ENCODE results near the gene DNAJC22. TPM values are rescaled to one million over a fixed set of nuclear protein-coding genes. Genes with fewer than 3 reads are reported as not detected.
A peak's percentile ranks its signal among the peaks of the same experiment; 100 is the strongest.
"Not testable (repeated sequence)": the region's sequence is repeated elsewhere in the genome, so short reads cannot be mapped to it uniquely, and the experiment has no call there.

Gene DNAJC22
- total RNA-seq, 1 donor from 2014 or later: 0.35 TPM

- Mint-ChIP-seq H3K36me3 (ENCODE audit: low read depth) (no peaks in the 10 kb centered on the region), H3K9me3 (no peaks in the 10 kb centered on the region), H3K27me3 (ENCODE audit: low read depth) (peaks cover 63% of the 10 kb centered on the region), H3K4me1 (no peaks in the 10 kb centered on the region), H3K4me3 (no peak overlapping the region), H3K27ac (ENCODE audit: unreplicated experiment) (no peak overlapping the region)
- no peak for TF ChIP-seq CTCF (conservative IDR thresholded peaks at IDR 0.05)
- no peak for DNase-seq (ENCODE audit: low read depth, low spot score)
These were observed 40.8 kb upstream of the DNAJC22 start for GRCh38 chr12:49305762-49306510.

- H3K27me3 Mint-ChIP-seq (ENCODE audit: low read depth): peaks cover 59% of the 10 kb centered on the region
- TF ChIP-seq CTCF (conservative IDR thresholded peaks at IDR 0.05): no peak
- H3K9me3 Mint-ChIP-seq: no peaks in the 10 kb centered on the region
- no peaks in the 10 kb centered on the region for H3K4me1 Mint-ChIP-seq
- H3K36me3 Mint-ChIP-seq (ENCODE audit: low read depth): no peaks in the 10 kb centered on the region
- no peak overlapping the region for H3K4me3 Mint-ChIP-seq
- H3K27ac Mint-ChIP-seq (ENCODE audit: unreplicated experiment): no peak overlapping the region
- DNase-seq (ENCODE audit: low read depth, low spot score): no peak
These were observed 37.3 kb upstream of the DNAJC22 start for GRCh38 chr12:49309386-49309785.

DNA sequence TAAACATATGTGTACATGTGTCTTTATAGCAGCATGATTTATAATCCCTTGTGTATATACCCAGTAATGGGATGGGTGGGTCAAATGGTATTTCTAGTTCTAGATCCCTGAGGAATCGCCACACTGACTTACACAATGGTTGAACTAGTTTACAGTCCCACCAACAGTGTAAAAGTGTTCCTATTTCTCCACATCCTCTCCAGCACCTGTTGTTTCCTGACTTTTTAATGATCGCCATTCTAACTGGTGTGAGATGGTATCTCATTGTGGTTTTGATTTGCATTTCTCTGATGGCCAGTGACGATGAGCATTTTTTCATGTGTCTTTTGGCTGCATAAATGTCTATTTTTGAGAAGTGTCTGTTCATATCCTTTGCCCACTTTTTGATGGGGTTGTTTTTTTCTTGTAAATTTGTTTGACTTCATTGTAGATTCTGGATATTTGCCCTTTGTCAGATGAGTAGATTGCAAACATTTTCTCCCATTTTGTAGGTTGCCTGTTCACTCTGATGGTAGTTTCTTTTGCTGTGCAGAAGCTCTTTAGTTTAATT is 36.2 kb upstream of the DNAJC22 start:
- not testable (repeated sequence) for H3K36me3 Mint-ChIP-seq (ENCODE audit: low read depth); H3K4me3 Mint-ChIP-seq; H3K4me1 Mint-ChIP-seq; H3K9me3 Mint-ChIP-seq; DNase-seq (ENCODE audit: low read depth, low spot score); H3K27ac Mint-ChIP-seq (ENCODE audit: unreplicated experiment)
- H3K27me3 Mint-ChIP-seq (ENCODE audit: low read depth): peaks cover 55% of the 10 kb centered on the region

DNA sequence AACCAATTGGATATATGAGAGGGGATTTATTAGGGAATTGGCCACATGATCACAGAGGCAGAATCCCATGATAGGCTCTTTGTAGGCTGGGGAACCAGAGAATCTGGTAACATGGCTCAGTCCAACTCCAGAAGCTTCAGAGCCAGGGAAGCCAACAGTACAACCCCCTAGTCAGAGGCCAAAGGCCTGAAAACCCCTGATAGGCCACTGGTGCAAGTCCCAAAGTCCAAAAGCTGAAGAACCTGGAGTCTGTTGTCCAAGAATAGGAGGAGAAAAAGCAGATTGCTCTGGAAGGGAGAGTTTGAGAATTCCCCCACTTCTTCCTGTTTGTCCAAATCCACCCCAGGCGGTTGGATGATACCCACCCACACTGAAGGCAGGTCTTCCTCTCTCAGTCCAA is 31.9 kb upstream of the DNAJC22 start:
- Mint-ChIP-seq H3K27ac (ENCODE audit: unreplicated experiment) (no peak overlapping the region), H3K9me3 (no peaks in the 10 kb centered on the region), H3K27me3 (ENCODE audit: low read depth) (peaks cover 34% of the 10 kb centered on the region), H3K4me1 (no peaks in the 10 kb centered on the region), H3K4me3 (no peak overlapping the region), H3K36me3 (ENCODE audit: low read depth) (no peaks in the 10 kb centered on the region)
- TF ChIP-seq CTCF (conservative IDR thresholded peaks at IDR 0.05): no peak
- DNase-seq (ENCODE audit: low read depth, low spot score): no peak

GRCh38 chr12:49317118-49317517 is 29.6 kb upstream of the DNAJC22 start:
- not testable (repeated sequence) for H3K4me3 Mint-ChIP-seq; H3K9me3 Mint-ChIP-seq; H3K27ac Mint-ChIP-seq (ENCODE audit: unreplicated experiment); H3K36me3 Mint-ChIP-seq (ENCODE audit: low read depth); H3K4me1 Mint-ChIP-seq; DNase-seq (ENCODE audit: low read depth, low spot score)
- peaks cover 25% of the 10 kb centered on the region for H3K27me3 Mint-ChIP-seq (ENCODE audit: low read depth)

DNA sequence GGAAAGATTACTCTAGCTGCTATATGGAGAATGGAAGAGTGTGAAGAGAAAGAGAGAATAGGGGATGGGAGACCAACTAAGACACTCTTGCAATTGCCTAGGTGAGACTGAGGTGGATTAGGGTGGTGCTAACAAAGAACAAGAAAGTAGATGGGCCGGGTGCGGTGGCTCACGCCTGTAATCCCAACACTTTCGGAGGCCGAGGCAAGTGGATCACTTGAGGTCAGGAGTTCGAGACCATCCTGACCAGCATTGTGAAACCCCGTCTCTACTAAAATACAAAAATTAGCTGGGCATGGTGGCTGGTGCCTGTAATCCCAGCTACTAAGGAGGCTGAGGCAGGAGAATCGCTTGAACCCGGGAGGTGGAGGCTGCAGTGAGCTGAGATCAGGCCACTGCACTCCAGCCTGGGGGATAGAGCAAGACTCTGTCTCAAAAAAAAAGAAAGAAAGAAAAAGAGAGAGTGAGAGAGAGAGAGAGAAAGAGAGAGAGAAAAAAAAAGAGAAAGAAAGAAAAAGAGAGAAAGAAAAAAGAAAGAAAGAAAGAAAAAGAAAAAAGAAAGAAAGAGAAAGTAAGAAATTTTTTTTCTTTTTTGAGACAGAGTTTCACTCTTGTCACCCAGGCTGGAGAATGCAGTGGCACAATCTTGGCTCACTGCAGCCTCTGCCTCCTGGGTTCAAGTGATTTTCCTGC is 26.1 kb upstream of the DNAJC22 start:
- not testable (repeated sequence) for H3K9me3 Mint-ChIP-seq; H3K27ac Mint-ChIP-seq (ENCODE audit: unreplicated experiment); DNase-seq (ENCODE audit: low read depth, low spot score); H3K36me3 Mint-ChIP-seq (ENCODE audit: low read depth)
- Mint-ChIP-seq H3K4me1 (peaks cover 24% of the 10 kb centered on the region), H3K27me3 (ENCODE audit: low read depth) (peaks cover 14% of the 10 kb centered on the region), H3K4me3 (peak overlapping the region; percentile 52)

GRCh38 chr12:49322367-49322707 is 24.4 kb upstream of the DNAJC22 start:
- peaks cover 2% of the 10 kb centered on the region for H3K36me3 Mint-ChIP-seq (ENCODE audit: low read depth)
- peak overlapping the region; percentile 99 for H3K4me3 Mint-ChIP-seq
- H3K4me1 Mint-ChIP-seq: peaks cover 24% of the 10 kb centered on the region
- no peak for DNase-seq (ENCODE audit: low read depth, low spot score)
- H3K9me3 Mint-ChIP-seq: no peaks in the 10 kb centered on the region
- peaks cover 14% of the 10 kb centered on the region for H3K27me3 Mint-ChIP-seq (ENCODE audit: low read depth)
- H3K27ac Mint-ChIP-seq (ENCODE audit: unreplicated experiment): peak overlapping the region; percentile 67
- no peak for TF ChIP-seq CTCF (conservative IDR thresholded peaks at IDR 0.05)
